ENCODE measurements around the gene PURB. TPM values are rescaled to one million over a fixed set of nuclear protein-coding genes. Genes with fewer than 3 reads are reported as not detected.

PURB gene
- total RNA-seq, 1 donor from 2014 or later: 32.9 TPM

DNA sequence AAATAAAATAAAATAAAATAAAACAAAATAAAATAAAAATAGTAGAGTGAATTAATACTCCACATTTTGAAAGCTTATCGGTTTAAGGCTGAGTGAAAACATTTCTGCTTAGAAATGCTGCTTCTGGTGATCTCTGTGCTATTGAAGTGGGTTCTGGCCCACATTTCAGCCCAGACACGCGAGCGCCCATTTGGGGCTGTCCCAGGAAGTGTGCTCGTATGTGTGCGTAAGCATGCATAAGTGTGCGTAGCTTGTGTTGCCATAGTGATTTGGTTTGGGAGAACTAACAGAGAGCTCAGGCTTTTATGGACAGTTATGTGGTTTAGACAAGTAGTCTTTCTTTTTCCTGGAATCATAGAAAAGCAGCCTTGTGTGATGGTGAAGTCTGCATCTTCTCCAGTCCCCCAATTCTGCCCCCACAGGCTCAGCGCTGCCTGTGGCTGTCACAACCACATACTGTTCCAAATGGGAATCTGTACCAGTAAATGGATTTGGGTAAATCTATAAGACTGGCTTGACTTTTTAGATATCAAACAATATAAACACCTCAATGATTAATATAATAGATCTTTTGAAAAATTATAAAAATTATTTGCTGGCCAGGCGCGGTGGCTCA is 29.8 kb upstream of the PURB start:
- Histone ChIP-seq H3K27ac (ENCODE audit: low read depth, low read length) (no peak overlapping the region), H3K4me3 (ENCODE audit: low read length in 3 of 3) (no peak overlapping the region), H3K9me3 (ENCODE audit: control insufficient read depth in 3 of 3, low read length in 3 of 3) (no peaks in the 10 kb centered on the region), H3K9ac (ENCODE audit: low read depth in 1 of 3, low read length in 3 of 3) (no peak overlapping the region), H3K27me3 (ENCODE audit: control insufficient read depth in 3 of 3, insufficient read depth in 3 of 3, low read length in 3 of 3) (no peaks in the 10 kb centered on the region), H3K4me1 (ENCODE audit: control insufficient read depth in 3 of 3, insufficient read depth in 3 of 3, low read length in 3 of 3) (peaks cover 0 to 11% (median 5%) of the 10 kb centered on the region in 3 donors), H3K36me3 (ENCODE audit: control insufficient read depth in 3 of 3, insufficient read depth in 3 of 3, low read length in 3 of 3) (no peaks in the 10 kb centered on the region)

GRCh38 chr7:44912775-44913347 is 27.5 kb upstream of the PURB start:
- H3K9me3 ChIP-seq (ENCODE audit: control insufficient read depth in 3 of 3, low read length in 3 of 3): no peaks in the 10 kb centered on the region
- no peak overlapping the region for H3K4me3 ChIP-seq (ENCODE audit: low read length in 3 of 3)
- no peak overlapping the region for H3K9ac ChIP-seq (ENCODE audit: low read depth in 1 of 3, low read length in 3 of 3)
- H3K27me3 ChIP-seq (ENCODE audit: control insufficient read depth in 3 of 3, insufficient read depth in 3 of 3, low read length in 3 of 3): no peaks in the 10 kb centered on the region
- peaks cover 0 to 11% (median 5%) of the 10 kb centered on the region in 3 donors for H3K4me1 ChIP-seq (ENCODE audit: control insufficient read depth in 3 of 3, insufficient read depth in 3 of 3, low read length in 3 of 3)
- H3K36me3 ChIP-seq (ENCODE audit: control insufficient read depth in 3 of 3, insufficient read depth in 3 of 3, low read length in 3 of 3): no peaks in the 10 kb centered on the region
- no peak overlapping the region for H3K27ac ChIP-seq (ENCODE audit: low read depth, low read length)

- no peaks in the 10 kb centered on the region for H3K36me3 ChIP-seq (ENCODE audit: control insufficient read depth in 3 of 3, insufficient read depth in 3 of 3, low read length in 3 of 3)
- peaks cover 0 to 11% (median 5%) of the 10 kb centered on the region in 3 donors for H3K4me1 ChIP-seq (ENCODE audit: control insufficient read depth in 3 of 3, insufficient read depth in 3 of 3, low read length in 3 of 3)
- no peak overlapping the region for H3K4me3 ChIP-seq (ENCODE audit: low read length in 3 of 3)
- no peaks in the 10 kb centered on the region for H3K27me3 ChIP-seq (ENCODE audit: control insufficient read depth in 3 of 3, insufficient read depth in 3 of 3, low read length in 3 of 3)
- H3K27ac ChIP-seq (ENCODE audit: low read depth, low read length): no peak overlapping the region
- H3K9me3 ChIP-seq (ENCODE audit: control insufficient read depth in 3 of 3, low read length in 3 of 3): no peaks in the 10 kb centered on the region
- H3K9ac ChIP-seq (ENCODE audit: low read depth in 1 of 3, low read length in 3 of 3): no peak overlapping the region
Measured at GRCh38 chr7:44911911-44912310, 26.6 kb upstream of the PURB start.

- Histone ChIP-seq H3K27me3 (ENCODE audit: control insufficient read depth in 3 of 3, insufficient read depth in 3 of 3, low read length in 3 of 3) (no peaks in the 10 kb centered on the region), H3K36me3 (ENCODE audit: control insufficient read depth in 3 of 3, insufficient read depth in 3 of 3, low read length in 3 of 3) (no peaks in the 10 kb centered on the region), H3K4me1 (ENCODE audit: control insufficient read depth in 3 of 3, insufficient read depth in 3 of 3, low read length in 3 of 3) (peaks cover 0 to 11% (median 5%) of the 10 kb centered on the region in 3 donors), H3K9ac (ENCODE audit: low read depth in 1 of 3, low read length in 3 of 3) (no peak overlapping the region), H3K9me3 (ENCODE audit: control insufficient read depth in 3 of 3, low read length in 3 of 3) (no peaks in the 10 kb centered on the region), H3K4me3 (ENCODE audit: low read length in 3 of 3) (no peak overlapping the region), H3K27ac (ENCODE audit: low read depth, low read length) (no peak overlapping the region)
Measured at GRCh38 chr7:44909596-44910389, 24.5 kb upstream of the PURB start.

DNA sequence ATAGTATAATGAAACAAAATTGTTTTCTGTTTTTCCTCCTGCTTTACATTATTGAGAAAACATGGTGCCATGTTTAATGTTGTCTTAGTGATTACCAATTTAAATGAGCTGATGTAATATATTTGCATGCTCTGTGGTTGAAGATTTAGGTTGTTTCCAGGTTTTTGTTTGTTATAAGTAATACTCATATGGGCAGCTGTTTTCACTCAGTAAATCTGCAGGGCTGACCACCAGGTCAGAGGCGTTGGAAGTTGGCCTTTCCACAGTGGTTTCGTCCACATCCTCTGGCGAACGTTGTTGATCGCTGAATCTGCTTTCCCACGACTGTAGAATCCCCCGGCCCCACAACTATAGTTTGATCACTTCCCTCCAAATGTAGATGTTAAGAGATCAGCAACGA is 21.6 kb upstream of the PURB start:
- Histone ChIP-seq H3K4me3 (ENCODE audit: low read length in 3 of 3) (no peak overlapping the region), H3K9me3 (ENCODE audit: control insufficient read depth in 3 of 3, low read length in 3 of 3) (no peaks in the 10 kb centered on the region), H3K9ac (ENCODE audit: low read depth in 1 of 3, low read length in 3 of 3) (no peak overlapping the region), H3K4me1 (ENCODE audit: control insufficient read depth in 3 of 3, insufficient read depth in 3 of 3, low read length in 3 of 3) (peaks cover 0 to 3% (median 2%) of the 10 kb centered on the region in 3 donors), H3K36me3 (ENCODE audit: control insufficient read depth in 3 of 3, insufficient read depth in 3 of 3, low read length in 3 of 3) (no peaks in the 10 kb centered on the region), H3K27ac (ENCODE audit: low read depth, low read length) (no peak overlapping the region), H3K27me3 (ENCODE audit: control insufficient read depth in 3 of 3, insufficient read depth in 3 of 3, low read length in 3 of 3) (no peaks in the 10 kb centered on the region)

DNA sequence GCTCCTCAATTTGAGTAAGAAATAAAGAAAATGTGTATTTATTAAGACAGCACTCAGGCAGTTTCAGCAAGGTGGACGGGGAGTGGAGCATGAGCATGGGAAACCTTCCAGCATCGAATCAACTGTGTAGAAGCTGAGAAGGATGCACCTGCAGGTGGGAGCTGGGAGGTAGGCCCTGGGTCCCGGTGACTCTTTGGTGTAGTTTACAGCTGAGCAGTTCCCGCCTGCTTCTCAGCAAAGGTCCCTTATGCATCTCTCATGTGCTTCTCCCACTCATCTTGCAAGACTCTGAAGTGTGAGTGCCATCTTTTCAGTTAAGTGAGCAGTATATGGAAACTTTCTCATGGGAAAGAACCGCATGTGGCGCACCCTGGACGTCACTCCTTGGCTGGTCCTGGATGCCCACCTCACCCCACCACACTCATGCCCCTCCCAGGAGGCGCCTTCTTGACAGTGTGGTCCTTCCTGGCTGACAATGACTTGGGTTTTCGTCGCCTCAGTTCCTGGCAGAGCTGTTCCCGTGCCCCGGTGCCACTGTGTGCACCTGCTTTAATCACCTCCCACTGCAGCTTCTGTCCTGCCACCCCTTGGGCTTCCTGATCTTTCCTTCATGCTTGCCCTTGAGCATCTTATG is 19.8 kb upstream of the PURB start:
- H3K4me1 ChIP-seq (ENCODE audit: control insufficient read depth in 3 of 3, insufficient read depth in 3 of 3, low read length in 3 of 3): no peaks in the 10 kb centered on the region

DNA sequence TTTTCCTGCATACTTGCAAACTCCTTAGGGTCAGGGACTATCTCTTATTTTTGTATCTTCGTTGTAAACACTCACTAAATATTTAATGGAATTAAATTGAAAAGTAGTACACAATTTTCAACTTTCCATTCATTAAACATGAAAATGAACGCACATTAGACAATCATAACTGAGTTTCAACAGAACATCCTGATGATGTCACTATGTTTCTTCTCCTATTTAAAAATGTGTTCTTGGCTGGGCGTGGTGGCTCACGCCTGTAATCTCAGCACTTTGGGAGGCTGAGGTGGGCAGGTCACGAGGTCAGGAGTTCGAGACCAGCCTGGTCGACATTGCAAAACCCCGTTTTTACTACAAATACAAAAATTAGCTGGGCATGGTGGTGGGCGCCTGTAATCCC is 14.1 kb upstream of the PURB start:
- Histone ChIP-seq H3K4me1 (ENCODE audit: control insufficient read depth in 3 of 3, insufficient read depth in 3 of 3, low read length in 3 of 3) (peaks cover 8 to 9% (median 8%) of the 10 kb centered on the region in 3 donors), H3K4me3 (ENCODE audit: low read length in 3 of 3) (no peak overlapping the region), H3K36me3 (ENCODE audit: control insufficient read depth in 3 of 3, insufficient read depth in 3 of 3, low read length in 3 of 3) (no peaks in the 10 kb centered on the region), H3K9me3 (ENCODE audit: control insufficient read depth in 3 of 3, low read length in 3 of 3) (no peaks in the 10 kb centered on the region), H3K27ac (ENCODE audit: low read depth, low read length) (no peak overlapping the region), H3K27me3 (ENCODE audit: control insufficient read depth in 3 of 3, insufficient read depth in 3 of 3, low read length in 3 of 3) (no peaks in the 10 kb centered on the region), H3K9ac (ENCODE audit: low read depth in 1 of 3, low read length in 3 of 3) (no peak overlapping the region)

More for the DNA sequence above, 19.8 kb upstream of the PURB start:
- Histone ChIP-seq H3K27me3 (ENCODE audit: control insufficient read depth in 3 of 3, insufficient read depth in 3 of 3, low read length in 3 of 3) (no peaks in the 10 kb centered on the region), H3K4me3 (ENCODE audit: low read length in 3 of 3) (no peak overlapping the region), H3K36me3 (ENCODE audit: control insufficient read depth in 3 of 3, insufficient read depth in 3 of 3, low read length in 3 of 3) (no peaks in the 10 kb centered on the region), H3K9me3 (ENCODE audit: control insufficient read depth in 3 of 3, low read length in 3 of 3) (no peaks in the 10 kb centered on the region), H3K27ac (ENCODE audit: low read depth, low read length) (no peak overlapping the region), H3K9ac (ENCODE audit: low read depth in 1 of 3, low read length in 3 of 3) (no peak overlapping the region)

GRCh38 chr7:44898039-44898438 is 12.7 kb upstream of the PURB start:
- Histone ChIP-seq H3K4me3 (ENCODE audit: low read length in 3 of 3) (no peak overlapping the region), H3K36me3 (ENCODE audit: control insufficient read depth in 3 of 3, insufficient read depth in 3 of 3, low read length in 3 of 3) (no peaks in the 10 kb centered on the region), H3K27me3 (ENCODE audit: control insufficient read depth in 3 of 3, insufficient read depth in 3 of 3, low read length in 3 of 3) (no peaks in the 10 kb centered on the region), H3K27ac (ENCODE audit: low read depth, low read length) (no peak overlapping the region), H3K9ac (ENCODE audit: low read depth in 1 of 3, low read length in 3 of 3) (no peak overlapping the region), H3K4me1 (ENCODE audit: control insufficient read depth in 3 of 3, insufficient read depth in 3 of 3, low read length in 3 of 3) (peaks cover 14 to 20% (median 15%) of the 10 kb centered on the region in 3 donors), H3K9me3 (ENCODE audit: control insufficient read depth in 3 of 3, low read length in 3 of 3) (no peaks in the 10 kb centered on the region)

DNA sequence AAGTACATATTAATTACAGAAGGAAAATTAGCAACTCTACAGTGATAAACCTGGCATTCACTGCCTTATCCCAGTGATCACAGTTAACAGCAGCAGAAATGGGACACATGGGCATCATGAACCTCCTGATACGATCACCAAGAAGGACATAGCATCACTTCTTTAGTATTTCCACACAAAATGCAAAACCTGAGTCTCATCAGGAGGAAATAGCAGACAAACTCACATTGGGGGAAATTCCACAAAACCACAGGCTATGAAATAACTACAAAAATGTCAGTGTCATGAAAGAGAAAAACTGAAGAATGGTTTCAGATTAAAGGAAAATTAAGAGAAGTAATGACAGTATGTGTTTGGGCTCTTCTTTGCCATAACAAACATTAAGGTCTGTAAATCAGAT is 12.0 kb upstream of the PURB start:
- Histone ChIP-seq H3K36me3 (ENCODE audit: control insufficient read depth in 3 of 3, insufficient read depth in 3 of 3, low read length in 3 of 3) (no peaks in the 10 kb centered on the region), H3K4me3 (ENCODE audit: low read length in 3 of 3) (no peak overlapping the region), H3K9ac (ENCODE audit: low read depth in 1 of 3, low read length in 3 of 3) (no peak overlapping the region), H3K27ac (ENCODE audit: low read depth, low read length) (no peak overlapping the region), H3K27me3 (ENCODE audit: control insufficient read depth in 3 of 3, insufficient read depth in 3 of 3, low read length in 3 of 3) (no peaks in the 10 kb centered on the region), H3K9me3 (ENCODE audit: control insufficient read depth in 3 of 3, low read length in 3 of 3) (no peaks in the 10 kb centered on the region), H3K4me1 (ENCODE audit: control insufficient read depth in 3 of 3, insufficient read depth in 3 of 3, low read length in 3 of 3) (peaks cover 14 to 20% (median 15%) of the 10 kb centered on the region in 3 donors)

Measured in skeletal muscle tissue (tissue), 4 donors.